NT2/D1 (cell line): ENCODE data around the gene ITPKB.

Experiments used
- SUZ12 ChIP-seq: IDR thresholded peaks from 2 replicates; pipeline ENCODE4 v1.6.1; 2011; ENCODE audit not compliant: insufficient read length, insufficient read depth; ENCODE audit errors: extremely low read depth
- YY1 ChIP-seq: IDR thresholded peaks from 2 replicates; pipeline ENCODE4 v1.6.1; 2011; ENCODE audit not compliant: insufficient read length, insufficient read depth
- ZNF274 ChIP-seq: IDR thresholded peaks from 2 replicates; pipeline ENCODE4 v1.6.1; 2011; ENCODE audit warnings: mild to moderate bottlenecking, low read depth, low read length

DNA sequence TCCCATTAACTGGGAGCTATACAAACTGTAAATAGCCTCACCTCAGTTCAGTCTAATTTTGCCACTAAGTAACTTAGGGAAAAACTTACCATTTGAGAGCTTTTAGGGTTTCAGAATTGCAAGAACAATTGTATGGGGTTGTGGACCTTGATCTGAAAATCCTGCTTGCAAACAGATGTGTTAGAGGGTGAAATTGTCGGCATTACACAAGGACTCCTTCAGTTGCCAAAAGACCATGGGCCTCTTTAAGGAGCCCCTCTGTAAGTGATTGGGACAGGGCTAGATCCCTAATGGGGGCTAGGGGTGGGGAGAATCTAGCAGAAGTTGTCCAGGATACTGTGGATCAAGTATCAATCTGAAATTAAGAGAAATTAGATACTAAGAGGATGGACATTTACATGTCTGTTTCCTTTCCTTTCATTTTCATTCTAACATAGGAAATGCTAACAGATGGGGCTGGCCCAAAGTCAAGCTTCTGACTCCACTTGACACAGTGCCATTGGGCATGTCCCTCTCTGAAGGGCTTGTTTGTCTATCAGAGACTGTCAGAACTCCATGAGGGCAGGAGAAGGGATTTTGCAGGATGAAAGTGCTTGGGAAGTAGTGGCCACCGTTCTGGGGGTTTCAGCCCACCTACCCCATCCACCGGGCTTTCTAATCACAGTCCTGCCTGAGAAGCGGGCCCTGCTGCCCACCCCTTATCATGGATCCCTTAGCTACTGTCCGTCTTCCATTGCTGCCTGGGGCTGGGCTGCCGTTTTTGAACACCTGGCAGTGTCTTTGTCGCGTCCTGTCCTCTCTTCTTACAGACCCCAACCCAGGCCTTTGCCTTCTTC is 135.8 kb downstream of the ITPKB start:
- no peak for TF ChIP-seq YY1
- TF ChIP-seq ZNF274 = no peak
- TF ChIP-seq SUZ12 = no peak
